GM18909 (cell line): ENCODE data around the gene C19orf47.

ENCODE experiments used
- ATAC-seq: cut with Tn5 transposase; IDR thresholded peaks from one replicate; pipeline ENCODE4 v1.9.1; 2021; ENCODE audit warnings: mild to moderate bottlenecking; ENCODE audit not compliant: unreplicated experiment, poor library complexity

C19orf47 gene

GRCh38 chr19:40285353-40286234, 62.6 kb downstream of the C19orf47 start:
- peak; percentile 85 for ATAC-seq

- ATAC-seq, result peak; percentile 31
These were observed 63.5 kb downstream of the C19orf47 start, which contains the start of gene AKT2 for GRCh38 chr19:40284501-40285352. Gene AKT2 (minus strand): TSS chr19:40285345. CDS start chr19:40265267, 20,078 bp downstream.

- no peak for ATAC-seq
These were observed 64.0 kb downstream of the C19orf47 start for GRCh38 chr19:40284251-40284500.

GRCh38 chr19:40283414-40284250, 64.6 kb downstream of the C19orf47 start:
- ATAC-seq, result no peak

GRCh38 chr19:40282920-40283319, 65.3 kb downstream of the C19orf47 start:
- no peak for ATAC-seq

- ATAC-seq, result no peak
These were observed 66.0 kb downstream of the C19orf47 start for GRCh38 chr19:40282209-40282580.

GRCh38 chr19:40281381-40282208, 66.6 kb downstream of the C19orf47 start:
- no peak for ATAC-seq

- ATAC-seq, result no peak
These were observed 67.5 kb downstream of the C19orf47 start for GRCh38 chr19:40280608-40281221.

GRCh38 chr19:40279761-40280607, 68.2 kb downstream of the C19orf47 start:
- no peak for ATAC-seq

GRCh38 chr19:40279120-40279551, 69.1 kb downstream of the C19orf47 start:
- no peak for ATAC-seq

- ATAC-seq, result no peak
These were observed 69.7 kb downstream of the C19orf47 start for GRCh38 chr19:40278361-40279035.

- ATAC-seq, result no peak
These were observed 70.7 kb downstream of the C19orf47 start for GRCh38 chr19:40277356-40278059.

GRCh38 chr19:40274585-40275544, 73.3 kb downstream of the C19orf47 start:
- no peak for ATAC-seq

- ATAC-seq, result no peak
These were observed 74.5 kb downstream of the C19orf47 start for GRCh38 chr19:40273469-40274360.

GRCh38 chr19:40272261-40272660, 75.9 kb downstream of the C19orf47 start:
- no peak for ATAC-seq
